GM18519 (cell line): ENCODE data around the gene FUT7.
"Not testable (repeated sequence)": the region's sequence is repeated elsewhere in the genome, so short reads cannot be mapped to it uniquely, and the experiment has no call there.

Source experiments
- ATAC-seq: cut with Tn5 transposase; IDR thresholded peaks from one replicate; pipeline ENCODE4 v1.9.1; 2021; ENCODE audit warnings: mild to moderate bottlenecking, moderate library complexity; ENCODE audit not compliant: unreplicated experiment, low FRiP score

The FUT7 gene

DNA sequence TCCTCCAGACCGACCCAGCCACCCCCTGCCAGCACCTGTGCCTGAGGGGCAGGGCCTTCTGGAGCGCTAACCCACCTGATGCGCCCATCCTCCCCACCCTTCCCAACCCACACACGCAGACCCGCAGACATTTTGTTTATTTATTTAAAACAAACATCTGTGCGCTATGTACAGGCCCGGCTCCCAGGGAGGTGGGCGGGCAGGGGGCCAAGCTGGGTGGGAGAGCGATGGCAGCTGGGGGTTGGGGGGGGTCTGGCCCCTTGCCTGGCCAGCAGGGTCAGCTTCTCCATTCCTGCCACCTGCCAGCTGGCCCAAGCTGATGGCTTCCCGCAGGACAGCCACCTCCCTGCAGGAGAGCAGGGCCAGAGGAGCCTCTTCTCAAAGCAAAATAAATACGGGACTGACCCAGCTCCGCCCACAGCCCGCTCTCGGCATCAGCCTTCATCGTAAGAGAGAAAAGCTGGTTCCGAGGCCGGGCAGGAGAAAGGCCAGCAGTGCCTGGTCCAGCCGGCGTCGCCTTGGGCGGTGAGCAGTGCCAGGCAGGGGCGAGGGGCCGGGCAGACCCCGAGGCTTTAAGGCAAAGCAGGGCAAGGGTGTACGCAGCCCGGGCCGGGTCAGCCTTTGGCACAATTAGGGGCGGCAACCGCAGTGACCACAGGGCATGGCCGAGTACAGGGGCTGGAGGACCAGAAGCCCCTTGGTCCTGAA, 24.6 kb downstream of the FUT7 start:
- ATAC-seq: no peak

DNA sequence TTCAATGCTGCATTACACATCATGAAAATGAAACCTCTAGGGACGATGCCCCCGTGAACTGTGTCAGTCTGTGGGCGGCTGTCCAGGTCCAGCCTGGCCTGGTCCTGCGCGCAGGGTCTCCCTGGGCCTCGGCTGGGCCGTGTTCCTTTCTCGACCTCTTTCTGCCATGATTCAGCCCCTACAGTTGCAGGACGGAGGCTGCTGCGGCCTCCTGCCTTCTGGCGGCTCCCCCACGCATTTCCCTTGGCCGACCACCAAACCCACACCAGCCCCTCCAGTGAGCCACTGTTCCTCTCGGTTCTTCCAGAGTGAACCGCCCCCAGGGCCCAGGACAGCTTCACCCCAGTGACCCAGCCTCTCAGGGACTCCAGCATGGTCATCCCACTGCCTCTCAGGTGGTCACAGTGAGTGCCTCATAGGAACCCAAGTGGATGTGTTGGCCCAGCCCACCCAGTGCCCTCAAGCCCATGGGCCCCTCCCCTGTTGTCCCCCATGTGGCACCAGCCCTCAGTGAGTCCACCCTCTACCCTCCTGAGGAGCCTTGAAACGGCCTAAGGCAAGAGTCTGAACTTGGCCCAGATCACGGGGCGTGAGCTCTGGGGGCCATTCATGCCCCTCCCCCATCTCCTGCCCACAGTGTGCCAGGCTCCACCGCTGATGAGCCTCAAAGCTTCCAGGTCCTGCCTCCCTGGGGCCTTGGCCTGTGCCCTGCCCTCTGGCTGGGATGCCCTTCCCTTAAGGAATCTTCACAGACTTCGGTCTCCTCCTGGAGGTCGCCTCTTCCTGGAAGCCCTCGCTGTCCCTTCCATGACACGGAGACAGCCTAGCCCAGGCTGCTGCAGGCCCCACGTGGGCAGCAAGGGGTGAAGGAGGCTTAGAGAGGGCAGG, 25.5 kb downstream of the FUT7 start:
- ATAC-seq: no peak

DNA sequence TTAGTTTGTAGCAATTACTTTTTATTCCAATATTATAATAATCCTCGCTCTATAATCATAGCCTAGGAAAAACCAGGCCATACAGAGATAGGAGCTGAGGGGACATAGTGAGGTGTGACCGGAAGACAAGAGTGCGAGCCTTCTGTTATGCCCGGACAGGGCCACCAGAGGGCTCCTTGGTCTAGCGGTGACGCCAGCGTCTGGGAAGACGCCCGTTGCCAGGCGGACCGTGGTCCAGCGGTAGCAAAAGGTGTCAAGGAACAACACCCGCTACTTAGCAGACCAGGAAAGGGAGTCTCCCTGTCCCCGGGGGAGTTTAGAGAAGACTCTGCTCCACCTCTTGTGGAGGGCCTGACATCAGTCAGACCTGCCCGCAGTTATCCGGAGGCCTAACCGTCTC, 27.6 kb downstream of the FUT7 start:
- not testable (repeated sequence) for ATAC-seq

DNA sequence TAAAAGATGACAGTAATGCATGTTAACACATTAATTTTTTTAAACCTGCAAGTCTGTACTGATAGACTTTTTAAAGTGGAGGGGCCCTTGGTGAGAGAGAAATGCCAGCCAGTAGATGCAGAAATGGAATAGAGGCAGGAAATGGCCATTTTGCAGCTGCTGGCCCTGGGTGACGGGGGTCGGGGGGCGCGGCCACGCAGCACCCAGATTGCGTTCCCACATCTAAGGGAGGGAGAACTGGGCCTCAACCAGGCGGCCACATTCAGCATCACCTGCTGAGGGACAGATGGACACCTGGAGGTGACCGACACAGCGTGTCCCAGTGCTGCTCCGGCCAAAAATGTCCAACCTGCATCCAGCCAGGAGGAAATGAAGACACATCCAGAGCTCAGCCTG, 29.2 kb downstream of the FUT7 start:
- ATAC-seq: no peak

DNA sequence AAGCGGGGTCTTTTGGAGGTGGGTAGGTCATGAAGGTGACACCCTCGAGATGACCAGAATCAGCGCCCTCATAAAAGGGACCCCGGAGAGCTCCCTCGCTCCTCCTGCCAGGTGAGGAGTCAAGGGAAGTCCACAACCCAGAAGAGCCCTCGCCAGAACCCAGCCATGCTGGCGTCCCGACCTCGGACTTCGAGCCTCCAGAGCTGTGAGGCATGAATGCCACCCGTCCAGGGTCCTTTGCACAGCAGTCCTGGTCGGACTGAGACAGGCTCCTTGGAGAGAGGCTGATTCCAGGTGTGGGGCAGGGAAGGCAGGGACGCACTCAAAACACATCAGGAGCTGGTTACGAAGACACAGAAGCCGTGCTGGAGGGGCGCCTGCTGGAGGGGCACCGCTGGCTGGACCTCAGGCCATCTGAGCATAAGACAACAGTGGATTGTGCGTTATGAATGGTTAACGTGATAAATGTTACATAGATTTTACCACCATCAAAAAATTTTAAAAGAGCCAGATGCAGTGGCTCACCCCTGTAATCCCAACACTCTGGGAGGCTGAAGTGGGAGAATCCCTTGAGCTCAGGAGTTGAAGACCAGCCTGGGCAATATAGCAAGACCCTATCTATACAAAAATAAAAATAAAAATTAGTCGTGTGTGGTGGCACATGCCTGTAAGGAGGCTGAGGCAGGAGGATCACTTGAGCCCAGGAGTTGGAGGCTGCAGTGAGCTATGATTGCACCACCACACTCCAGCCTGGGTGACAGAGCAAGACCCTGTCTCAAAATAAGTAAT, 29.8 kb downstream of the FUT7 start:
- ATAC-seq: no peak

DNA sequence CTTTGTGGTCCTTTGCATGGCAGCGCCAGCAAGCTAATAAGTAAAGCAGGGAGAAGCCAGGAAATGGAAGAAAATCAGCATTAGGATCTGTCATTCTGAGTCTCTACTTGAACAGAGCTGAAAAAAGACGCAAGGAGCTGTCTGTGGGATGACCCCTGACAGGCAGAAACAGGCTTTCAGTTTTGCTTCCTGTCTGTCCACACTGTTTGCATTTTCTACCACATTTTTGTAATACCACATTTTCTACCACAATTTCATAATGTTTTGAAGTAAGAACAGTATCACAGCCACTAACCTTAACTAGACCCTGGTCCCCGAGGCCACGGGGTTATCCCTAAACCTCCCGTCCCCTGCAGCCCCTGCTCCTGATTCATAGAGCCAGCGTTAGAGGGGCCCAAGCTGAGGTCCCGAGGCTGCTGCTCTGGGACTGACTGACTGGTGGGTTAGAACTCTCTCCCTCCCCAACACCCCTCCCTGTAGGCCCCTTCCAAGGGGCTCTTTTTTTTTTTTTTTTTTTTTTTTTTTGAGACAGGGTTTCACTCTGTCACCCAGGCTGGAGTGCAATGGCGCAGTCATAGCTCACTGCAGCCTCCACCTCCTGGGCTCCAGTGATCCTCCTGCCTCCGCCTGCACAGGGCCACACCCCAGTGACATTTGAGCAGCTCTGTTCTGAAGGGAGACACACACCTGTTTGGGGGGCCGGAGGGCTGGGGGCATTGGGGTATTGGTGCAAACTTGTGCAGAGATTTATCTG, 31.5 kb downstream of the FUT7 start:
- ATAC-seq: peak; percentile 47

DNA sequence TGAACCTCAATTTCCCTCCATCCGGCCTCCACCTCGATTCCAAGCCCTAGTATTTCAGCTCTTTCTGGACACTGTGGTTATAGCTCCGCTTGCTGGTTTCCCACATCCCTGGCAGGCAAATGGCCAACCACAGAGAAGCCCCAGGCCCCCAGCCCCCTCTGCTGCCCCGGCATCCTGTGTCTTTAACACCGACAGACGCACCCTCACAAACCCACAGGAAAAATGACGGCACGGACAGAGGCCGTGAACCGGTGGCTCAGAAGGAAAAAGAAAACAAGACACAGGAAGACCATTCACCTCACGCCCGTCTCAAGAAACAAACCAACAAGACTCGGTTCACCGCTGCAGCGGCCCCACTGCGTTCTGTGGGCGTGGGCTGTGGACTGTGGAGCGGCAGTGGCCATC, 34.1 kb downstream of the FUT7 start:
- no peak for ATAC-seq

DNA sequence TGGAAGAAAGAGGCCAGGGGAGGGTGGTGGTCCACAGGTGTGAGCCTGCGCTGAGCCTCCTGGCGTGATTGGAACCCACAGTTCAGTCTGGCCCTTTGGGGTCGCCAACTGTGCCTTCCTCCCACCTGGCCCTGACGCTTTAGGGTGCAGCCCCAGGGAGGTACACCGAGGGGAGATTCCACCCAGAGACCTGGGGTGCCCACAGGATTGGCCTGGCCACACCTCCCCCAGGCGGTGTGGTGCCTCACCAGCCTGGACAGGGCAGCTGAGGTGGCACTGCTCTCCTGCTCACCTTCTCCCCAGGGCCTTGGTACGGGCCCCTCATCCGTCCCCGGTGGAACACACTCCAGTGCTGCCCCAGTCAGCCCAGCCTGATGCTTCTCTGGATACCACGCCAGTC, 34.5 kb downstream of the FUT7 start:
- ATAC-seq: no peak

DNA sequence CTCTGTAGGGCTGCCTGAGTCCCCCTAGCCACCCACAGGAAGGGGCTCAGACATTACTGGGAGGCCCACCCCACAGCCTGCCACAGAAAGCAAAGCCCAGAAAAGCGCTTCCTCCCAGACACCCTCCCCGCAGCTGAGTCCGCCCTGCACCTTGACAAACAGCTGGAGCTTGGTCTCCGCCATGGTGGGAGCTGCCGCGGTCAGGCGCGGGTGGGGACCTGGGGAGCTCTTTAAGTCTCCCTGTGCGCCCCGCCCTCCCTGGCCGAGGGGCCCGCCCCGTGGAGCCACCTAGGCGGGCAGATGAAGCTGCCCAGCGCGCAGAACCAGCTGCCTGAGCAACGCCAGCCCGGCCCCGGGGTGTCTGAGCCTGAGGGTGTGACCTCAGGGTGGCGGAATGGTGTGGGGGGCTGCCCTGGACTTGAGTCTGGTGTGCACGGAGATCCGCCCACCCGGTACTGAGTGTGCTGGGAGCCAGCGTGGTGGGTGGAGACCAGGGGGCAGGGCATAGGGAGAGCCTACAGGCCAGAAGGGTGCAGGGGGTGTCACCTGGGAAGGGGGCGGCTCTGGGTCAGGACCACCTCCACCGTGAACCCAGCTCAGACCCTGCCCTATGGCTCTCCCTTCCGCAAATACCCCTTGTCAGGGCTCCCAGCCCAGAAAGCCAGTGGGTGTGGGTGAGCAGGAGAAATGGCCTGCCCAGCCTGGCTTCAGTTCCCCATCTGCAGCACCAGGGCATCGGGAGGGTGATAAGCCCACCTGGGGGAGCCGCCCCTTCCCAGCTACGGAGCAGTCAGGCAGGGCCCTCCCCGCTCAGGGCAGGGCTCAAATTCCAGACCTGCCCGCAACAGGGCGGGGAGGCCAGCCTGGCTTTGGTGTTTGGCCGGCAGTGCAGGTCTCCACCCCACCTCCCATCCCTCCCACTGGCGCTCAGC, 35.3 kb downstream of the FUT7 start, which contains the start of gene CLIC3:
TSS of gene CLIC3 (minus strand) at position 208 of the 932 bp plus-strand sequence. CDS start at position 183, 25 bp downstream.
- ATAC-seq: no peak

DNA sequence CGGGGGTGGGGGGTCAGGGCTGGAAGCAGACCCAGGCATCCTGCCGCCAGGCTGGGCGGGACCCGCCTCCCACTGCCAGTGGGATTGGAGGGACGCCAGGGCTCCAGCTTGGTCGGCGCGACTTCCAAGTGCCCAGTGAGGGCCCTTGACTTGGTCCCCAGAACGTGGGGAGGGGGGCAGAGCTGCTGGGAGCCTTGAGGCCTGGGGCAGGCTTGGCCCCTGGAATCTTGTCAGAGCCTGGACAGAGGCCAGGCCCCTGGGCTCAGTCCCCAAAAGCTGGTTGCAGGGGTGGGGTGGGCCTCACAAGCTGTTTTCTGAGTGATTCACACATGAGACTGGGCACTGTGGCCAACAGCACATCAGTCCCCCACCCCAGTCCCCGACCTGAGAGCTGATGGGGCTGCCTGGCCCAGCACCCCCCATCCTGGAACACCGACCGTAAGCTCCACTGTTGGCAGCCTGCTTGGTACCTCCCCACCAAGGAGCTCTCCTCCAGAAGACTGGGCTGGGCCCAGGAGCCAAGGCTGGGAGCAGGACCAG, 36.0 kb downstream of the FUT7 start:
- no peak for ATAC-seq

DNA sequence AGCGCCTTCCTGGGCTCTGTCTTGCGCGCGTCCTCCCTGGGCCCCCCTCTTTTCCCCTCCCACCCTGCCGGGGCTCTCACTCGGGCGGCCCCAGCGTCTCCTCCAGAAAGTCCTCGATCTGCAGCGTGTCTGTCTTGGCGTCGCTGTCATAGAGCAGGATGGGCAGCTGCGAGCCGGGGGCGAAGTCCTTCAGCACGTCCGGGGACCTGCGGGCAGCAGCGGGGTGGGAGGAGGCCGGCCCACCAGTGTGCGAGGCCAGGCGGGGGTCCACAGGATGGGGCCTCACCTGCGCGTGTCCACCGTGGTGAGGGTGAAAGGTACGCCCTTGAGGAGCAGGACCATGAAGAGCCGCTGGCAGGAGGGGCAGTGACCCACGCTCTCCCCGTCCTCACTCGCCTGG, 36.5 kb downstream of the FUT7 start:
- ATAC-seq: no peak

DNA sequence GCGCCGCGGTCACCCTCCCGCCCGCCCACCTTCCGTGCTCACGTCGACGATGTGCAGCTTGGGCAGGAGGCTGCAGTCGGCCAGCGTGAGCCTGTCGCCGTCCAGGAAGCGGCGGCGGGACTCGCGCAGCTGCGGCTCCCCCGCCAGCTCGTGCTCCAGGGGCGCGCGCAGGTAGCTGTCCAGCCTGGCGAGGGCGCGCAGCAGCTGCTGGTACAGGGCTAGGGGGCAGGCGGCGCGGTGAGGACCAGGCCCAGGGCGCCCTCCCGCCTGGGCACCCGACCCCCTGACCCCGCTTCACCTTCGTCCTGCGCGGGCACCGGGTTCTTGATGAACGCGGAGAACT, 37.0 kb downstream of the FUT7 start:
- no peak for ATAC-seq

DNA sequence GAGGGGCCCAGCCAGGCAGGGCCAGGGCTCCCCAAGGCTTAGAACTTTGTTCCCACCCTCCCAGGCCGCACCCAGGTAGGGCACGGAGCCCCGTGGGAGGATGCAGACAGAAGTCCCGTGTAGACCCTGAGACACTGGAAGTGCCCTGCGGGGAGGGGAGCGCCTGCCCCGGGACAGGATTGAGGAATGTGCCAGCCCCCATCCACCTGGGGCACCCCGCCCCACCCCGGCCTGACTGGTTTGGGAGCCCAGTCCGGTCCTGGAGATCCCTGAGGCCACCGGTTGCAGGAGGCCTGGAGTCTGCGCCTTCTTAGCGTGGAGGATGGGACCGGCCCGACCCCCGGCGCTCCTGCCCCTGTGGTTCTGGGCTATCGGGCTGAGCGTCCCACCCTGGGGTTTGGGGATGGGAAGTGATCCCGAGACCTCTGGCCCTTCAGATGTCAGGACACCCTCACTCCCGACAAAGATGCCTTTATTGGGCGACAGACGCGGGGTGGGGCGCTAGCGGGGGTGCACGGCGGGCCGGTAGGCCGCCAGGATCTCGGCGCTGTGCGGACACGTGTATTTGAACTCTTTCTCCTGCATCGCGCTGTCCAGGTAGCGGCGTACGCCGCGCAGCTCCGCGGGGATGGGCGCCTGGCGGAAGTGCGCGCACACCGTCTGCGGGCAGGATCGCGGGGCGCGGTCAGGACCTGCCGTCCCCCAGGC, 37.6 kb downstream of the FUT7 start:
- ATAC-seq: no peak

DNA sequence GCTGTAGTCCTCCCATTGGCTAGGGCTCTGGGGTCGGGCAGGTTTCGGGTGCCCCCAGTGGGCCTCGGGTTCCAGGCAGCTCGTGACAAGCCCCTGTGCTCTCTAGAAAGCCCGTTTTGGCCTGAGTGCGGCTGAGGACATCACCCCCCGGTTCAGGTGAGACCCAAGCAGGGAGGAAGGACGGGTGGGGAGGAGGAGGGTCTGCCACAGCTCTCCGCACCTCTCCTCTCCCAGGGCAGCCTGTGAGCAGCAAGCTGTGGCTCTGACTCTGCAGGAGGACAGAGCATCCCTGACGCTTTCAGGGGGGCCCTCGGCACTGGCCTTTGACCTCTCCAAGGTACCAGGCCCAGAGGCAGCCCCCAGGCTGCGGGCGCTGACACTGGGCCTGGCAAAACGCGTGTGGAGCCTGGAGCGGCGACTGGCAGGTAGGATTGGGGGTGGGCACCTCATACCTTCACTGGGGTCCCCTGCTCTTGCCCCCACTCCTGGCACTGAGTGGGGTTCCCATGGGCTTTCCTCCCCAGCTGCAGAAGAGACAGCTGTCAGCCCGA, 39.0 kb downstream of the FUT7 start:
- ATAC-seq: no peak

DNA sequence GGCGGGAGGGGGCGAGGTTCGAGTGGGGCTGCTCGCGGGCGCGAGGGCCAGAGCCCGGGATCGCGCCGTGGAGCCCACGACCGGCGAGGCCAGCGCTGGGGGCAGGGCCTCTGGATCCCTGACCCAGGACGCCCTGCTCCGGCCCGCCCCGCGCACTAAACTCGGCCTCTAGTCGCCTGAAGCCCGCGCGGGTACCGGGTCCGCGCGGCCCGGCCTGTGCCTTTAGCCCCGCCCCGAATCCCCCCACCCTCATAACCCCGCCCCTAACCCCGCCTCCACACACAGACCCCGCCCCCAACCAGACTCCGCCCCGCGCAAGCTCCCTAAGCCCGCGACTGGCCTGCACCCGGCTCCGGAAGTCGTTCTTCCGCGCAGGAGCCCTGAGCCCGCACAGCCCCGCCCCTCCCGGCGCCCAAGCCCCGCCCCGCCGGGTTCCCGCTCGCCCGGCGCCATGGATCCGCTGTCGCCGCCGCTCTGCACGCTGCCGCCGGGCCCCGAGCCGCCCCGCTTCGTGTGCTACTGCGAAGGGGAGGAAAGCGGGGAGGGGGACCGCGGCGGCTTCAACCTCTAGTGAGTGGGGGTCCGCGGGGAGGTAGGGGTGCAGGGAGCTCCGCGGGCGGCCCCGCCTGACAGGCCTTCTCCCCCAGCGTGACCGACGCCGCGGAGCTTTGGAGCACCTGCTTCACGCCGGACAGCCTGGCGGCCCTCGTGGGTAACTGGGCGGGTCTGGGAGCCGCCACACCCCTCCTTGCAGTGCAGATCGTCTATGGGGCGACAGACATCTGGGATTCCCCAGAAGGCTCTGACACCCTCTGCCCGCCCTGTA, 39.7 kb downstream of the FUT7 start, which contains the start of gene PAXX:
TSS of gene PAXX (plus strand) at position 430 of the 826 bp plus-strand sequence. CDS start at position 452, 22 bp downstream.
- peak; percentile 53 for ATAC-seq

DNA sequence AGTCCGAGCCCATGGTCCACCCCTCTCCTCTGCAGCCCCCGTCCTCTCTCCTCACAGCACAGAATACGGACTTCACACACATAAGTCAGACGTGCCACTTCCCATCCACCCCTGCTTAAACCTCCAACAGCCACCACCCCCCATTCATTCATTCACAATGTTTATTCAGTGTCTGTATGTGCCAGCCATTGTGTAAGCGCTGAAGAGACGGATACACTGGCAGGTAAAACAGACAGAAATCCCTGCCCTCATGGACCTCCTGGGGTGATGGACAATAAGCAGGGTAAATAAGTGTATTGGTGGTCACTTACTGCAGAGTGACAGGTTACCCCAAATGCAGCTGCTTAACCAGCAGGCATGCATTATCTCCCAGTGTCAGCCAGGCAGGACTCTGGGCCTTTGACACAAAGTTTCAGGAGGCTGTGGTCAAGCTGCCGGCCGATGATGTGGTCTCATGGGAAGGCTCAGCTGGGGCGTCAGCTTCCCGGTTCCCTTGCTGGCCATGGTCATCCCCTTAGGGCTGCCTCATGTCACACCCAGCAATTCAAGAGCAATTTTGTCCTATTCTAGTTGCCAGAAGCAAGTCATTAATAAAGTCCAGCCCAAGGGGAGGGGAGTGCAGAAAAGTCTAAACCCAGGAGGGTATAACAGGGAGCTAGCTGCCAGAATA, 41.5 kb downstream of the FUT7 start:
- ATAC-seq: no peak

DNA sequence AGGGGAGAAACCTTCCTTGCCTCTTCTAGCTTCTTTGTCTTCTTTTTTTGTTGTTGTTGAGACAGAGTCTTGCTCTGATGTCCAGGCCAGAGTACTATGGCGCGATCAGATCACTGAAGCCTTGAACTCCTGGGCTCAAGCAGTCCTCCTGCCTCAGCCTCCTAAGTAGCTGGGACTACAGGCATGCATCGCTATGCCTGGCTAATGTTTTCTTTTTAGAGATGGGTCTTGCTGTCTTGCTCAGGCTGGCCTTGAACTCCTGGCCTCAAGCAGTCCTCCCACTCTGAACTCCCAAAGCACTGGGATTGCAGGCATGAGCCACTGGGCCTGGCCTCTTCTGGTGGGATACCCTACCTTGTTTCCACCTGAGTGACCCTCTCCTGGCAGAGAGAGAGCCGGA, 43.0 kb downstream of the FUT7 start:
- ATAC-seq: no peak
